WERI-Rb-1 (cell line): ENCODE measurements around the gene IDH3G.

Experiments used
- DNase-seq: peaks from one replicate; pipeline ENCODE4 v3.0.0-alpha.2; 2020
- H3K27ac ChIP-seq: fragments of 250-450 bp; sonication (Bioruptor Pico); 2 replicates; pipeline ENCODE4 v1.5.1; 2020; ENCODE audit warnings: mild to moderate bottlenecking, moderate library complexity
- H3K27me3 ChIP-seq: fragments of 250-450 bp; sonication (Bioruptor Pico); 2 replicates; pipeline ENCODE4 v1.5.1; 2021; ENCODE audit warnings: mild to moderate bottlenecking, low read depth, moderate library complexity; ENCODE audit not compliant: insufficient read depth, severe bottlenecking
- H3K36me3 ChIP-seq: fragments of 250-450 bp; sonication (Bioruptor Pico); 2 replicates; pipeline ENCODE4 v1.5.1; 2020; ENCODE audit warnings: mild to moderate bottlenecking, moderate library complexity
- H3K4me3 ChIP-seq: 2 replicates; pipeline ENCODE4 v1.5.1; 2011; ENCODE audit warnings: low read depth, mild to moderate bottlenecking, control low read depth, low read length
- H3K9me3 ChIP-seq: fragments of 250-450 bp; sonication (Bioruptor Pico); 2 replicates; pipeline ENCODE4 v1.5.1; 2021; ENCODE audit warnings: mild to moderate bottlenecking, moderate library complexity; ENCODE audit not compliant: severe bottlenecking
- TF ChIP-seq, protein P1 (sequence below): IDR thresholded peaks from 2 replicates; pipeline ENCODE4 v1.5.1; 2011; ENCODE audit warnings: low read depth, mild to moderate bottlenecking, control low read depth, inconsistent platforms, low read length

Gene IDH3G

DNA sequence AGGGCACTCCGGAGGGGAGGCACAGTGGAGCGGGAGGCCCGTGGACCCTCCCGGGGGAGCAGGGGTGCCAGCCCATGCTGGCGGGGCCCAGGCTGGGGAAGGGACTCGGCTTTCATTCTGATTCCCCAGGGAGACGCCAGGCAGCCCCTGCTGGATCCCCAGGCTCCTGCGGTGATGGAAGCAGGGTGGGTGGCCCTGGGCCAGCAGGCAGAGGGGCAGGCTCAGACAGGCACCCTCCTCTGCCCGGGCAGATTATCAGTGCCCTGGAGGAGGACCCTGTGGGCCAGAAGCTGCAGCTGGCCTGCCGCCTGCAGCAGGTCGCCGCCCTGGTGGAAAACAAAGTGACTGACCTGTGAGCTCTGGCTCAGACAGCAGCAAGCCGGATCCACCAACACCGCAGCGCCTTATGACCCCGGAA, 15.5 kb downstream of the IDH3G start:
- DNase-seq = no peak

DNA sequence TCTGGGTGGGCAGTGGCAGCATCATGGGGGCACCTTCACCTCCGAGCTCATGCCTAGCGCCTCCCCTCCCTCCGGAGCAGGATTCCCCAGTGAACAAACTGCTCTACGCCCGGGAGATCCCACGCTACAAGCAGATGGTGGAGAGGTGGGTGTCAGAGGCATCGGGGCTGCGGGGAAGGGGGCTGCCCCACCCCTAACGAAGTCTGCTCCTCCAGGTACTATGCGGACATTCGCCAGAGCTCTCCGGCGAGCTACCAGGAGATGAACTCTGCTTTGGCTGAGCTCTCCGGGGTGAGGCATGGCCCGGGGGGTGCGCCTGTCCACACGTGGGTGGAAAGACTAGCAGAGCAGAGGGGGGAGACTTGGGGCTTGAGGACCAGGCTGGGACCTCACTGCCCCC, 16.0 kb downstream of the IDH3G start:
- Histone ChIP-seq H3K27ac (no peak overlapping the region), H3K27me3 (peaks cover 12% of the 10 kb centered on the region)
- DNase-seq = no peak

More for the DNA sequence above, 15.5 kb downstream of the IDH3G start:
- Histone ChIP-seq H3K27me3 (peaks cover 15% of the 10 kb centered on the region), H3K36me3 (no peaks in the 10 kb centered on the region; the same call in none of the 2 replicates), H3K27ac (no peak overlapping the region), H3K9me3 (no peaks in the 10 kb centered on the region), H3K4me3 (no peak overlapping the region)
- TF ChIP-seq, protein P1, sequence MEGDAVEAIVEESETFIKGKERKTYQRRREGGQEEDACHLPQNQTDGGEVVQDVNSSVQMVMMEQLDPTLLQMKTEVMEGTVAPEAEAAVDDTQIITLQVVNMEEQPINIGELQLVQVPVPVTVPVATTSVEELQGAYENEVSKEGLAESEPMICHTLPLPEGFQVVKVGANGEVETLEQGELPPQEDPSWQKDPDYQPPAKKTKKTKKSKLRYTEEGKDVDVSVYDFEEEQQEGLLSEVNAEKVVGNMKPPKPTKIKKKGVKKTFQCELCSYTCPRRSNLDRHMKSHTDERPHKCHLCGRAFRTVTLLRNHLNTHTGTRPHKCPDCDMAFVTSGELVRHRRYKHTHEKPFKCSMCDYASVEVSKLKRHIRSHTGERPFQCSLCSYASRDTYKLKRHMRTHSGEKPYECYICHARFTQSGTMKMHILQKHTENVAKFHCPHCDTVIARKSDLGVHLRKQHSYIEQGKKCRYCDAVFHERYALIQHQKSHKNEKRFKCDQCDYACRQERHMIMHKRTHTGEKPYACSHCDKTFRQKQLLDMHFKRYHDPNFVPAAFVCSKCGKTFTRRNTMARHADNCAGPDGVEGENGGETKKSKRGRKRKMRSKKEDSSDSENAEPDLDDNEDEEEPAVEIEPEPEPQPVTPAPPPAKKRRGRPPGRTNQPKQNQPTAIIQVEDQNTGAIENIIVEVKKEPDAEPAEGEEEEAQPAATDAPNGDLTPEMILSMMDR = peak; percentile 40

DNA sequence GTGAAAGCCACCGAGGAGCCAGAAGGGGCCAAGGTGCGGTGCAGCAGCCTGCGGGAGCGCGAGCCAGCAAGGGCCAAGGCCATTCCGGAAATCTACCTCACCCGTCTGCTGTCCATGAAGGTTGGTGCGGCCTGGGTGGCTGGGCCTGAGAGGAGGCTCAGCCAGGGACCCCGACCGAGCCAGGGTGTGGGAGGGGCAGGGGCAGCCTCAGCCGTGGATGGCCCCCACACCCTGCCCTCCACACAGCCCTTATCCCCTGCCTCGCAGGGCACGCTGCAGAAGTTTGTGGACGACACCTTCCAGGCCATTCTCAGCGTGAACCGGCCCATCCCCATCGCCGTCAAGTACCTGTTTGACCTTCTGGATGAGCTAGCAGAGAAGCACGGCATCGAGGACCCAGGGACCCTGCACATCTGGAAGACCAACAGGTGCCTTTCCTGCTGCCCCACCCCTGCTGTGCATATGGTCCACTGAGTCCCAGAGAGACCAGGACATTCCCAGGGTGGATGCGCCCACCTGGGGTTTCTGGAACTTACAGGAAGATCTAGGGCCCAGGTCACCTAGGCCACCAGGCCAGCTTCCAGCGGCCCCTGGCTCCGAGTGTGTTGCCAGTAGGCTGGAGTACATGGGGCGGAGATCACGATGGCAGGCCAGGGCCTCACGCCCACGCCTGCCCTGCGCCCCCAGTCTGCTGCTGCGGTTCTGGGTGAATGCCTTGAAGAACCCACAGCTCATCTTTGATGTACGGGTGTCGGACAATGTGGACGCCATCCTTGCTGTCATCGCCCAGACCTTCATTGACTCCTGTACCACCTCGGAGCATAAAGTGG, 16.7 kb downstream of the IDH3G start:
- no peaks in the 10 kb centered on the region; the same call in 1 of the 2 replicates for H3K36me3 ChIP-seq
- no peak overlapping the region for H3K4me3 ChIP-seq
- H3K27me3 ChIP-seq = peaks cover 14% of the 10 kb centered on the region
- H3K27ac ChIP-seq = no peak overlapping the region
- no peaks in the 10 kb centered on the region for H3K9me3 ChIP-seq
- TF ChIP-seq, protein P1 = no peak
- no peak for DNase-seq

More for the DNA sequence above, 16.0 kb downstream of the IDH3G start:
- Histone ChIP-seq H3K9me3 (no peaks in the 10 kb centered on the region), H3K4me3 (no peak overlapping the region), H3K36me3 (no peaks in the 10 kb centered on the region; the same call in none of the 2 replicates)
- TF ChIP-seq, protein P1 = no peak

DNA sequence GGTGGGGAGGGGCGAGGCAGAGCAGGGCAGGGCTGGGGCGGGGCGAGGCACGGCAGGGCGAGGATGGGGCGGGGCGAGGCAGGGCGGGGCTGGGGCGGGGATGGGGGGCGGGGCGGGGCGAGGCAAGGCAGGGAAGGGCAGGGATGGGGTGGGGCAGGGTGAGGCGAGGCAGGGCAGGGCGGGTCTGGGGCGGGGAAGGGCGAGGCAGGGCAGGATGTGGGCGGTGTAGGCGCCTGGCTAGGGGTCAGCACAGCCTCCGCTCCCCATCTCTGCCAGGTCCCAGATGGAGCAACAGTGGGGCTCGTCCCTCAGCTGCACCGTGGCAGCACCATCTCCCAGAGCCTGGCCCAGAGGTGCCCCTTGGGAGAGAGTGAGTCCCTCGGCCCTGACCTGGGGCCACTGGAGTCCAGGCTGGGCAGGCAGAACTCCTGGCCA, 17.5 kb downstream of the IDH3G start:
- TF ChIP-seq, protein P1 = no peak

DNA sequence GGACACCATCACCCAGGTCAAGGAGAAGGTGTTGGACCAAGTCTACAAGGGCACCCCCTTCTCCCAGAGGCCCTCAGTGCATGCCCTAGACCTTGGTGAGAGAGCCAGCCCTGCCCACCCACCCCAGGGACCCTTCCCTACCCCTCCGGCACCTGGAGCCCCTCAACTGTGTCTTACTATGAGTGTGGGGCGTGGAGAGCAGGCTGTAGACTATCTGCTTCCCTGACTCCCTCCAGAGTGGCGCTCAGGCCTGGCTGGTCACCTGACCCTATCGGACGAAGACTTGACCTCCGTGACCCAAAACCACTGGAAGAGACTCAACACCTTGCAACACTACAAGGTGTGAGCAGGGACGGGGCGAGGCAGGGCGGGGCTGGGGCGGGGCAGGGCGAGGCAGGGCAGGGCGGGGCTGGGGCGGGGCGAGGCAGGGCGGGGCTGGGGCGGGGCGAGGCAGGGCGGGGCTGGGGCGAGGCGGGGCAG, 18.0 kb downstream of the IDH3G start:
- TF ChIP-seq, protein P1 = no peak
- Histone ChIP-seq H3K27me3 (peaks cover 23% of the 10 kb centered on the region), H3K9me3 (no peaks in the 10 kb centered on the region), H3K27ac (no peak overlapping the region), H3K4me3 (no peak overlapping the region), H3K36me3 (no peaks in the 10 kb centered on the region; the same call in 1 of the 2 replicates)
- no peak for DNase-seq

More for the DNA sequence above, 17.5 kb downstream of the IDH3G start:
- Histone ChIP-seq H3K36me3 (no peaks in the 10 kb centered on the region; the same call in 1 of the 2 replicates), H3K4me3 (no peak overlapping the region), H3K27me3 (peaks cover 19% of the 10 kb centered on the region), H3K27ac (no peak overlapping the region), H3K9me3 (no peaks in the 10 kb centered on the region)
- DNase-seq = no peak
